ENCODE data around the gene GRID2. TPM values are rescaled to one million over a fixed set of nuclear protein-coding genes. Genes with fewer than 3 reads are reported as not detected.

Gene GRID2
- total and polyA plus RNA-seq, 2 of the 4 experiments (the other 2 are of a cell fraction), result under 0.01 TPM; not detected in 1

DNA sequence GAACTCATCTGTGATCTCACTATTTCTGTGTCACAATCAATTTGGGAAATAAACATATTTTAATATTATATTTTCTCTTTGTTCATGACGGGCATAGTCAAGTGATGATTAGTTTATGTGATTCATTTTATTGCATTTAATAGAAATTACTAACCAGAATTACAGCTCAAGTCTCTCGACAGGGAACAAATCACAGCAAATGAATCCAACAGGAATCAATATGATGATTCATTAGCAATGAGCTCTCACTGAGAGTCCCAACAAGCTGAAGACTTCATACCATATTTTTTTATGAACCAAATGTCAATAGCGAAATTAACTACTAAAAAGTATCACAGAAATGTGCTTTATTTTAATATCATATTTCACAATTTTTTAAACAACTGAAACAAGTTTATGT lies 649.7 kb downstream of the GRID2 start:
- no TSS peak for BruUV-seq (replicated peaks)
- dilution Hi-C loops (cut with HindIII; ENCODE audit: low sequenced_read_pairs, unreplicated experiment) (no loop called here), in situ Hi-C loops (cut with MboI; ENCODE audit: low sequenced_read_pairs) (no loop called here), intact Hi-C loops (cut with micrococcal nuclease) (loop anchor here (10.0 kb wide), 1 partner anchor 49 kb away; no protein-coding TSS in a partner anchor)
- WGBS, 2 experiments (ENCODE audit: extremely low coverage in 2 of 2, insufficient read length in 1 of 2), result no CpG with 5 or more reads among the region's 3 CpGs
- POLR2A ChIA-PET (ENCODE audit: unreplicated experiment), result no interaction called here
- Histone ChIP-seq H4K8ac (ENCODE audit: low read depth in 2 of 2, low read length in 2 of 2) (no peak overlapping the region), H3K9me3 (ENCODE audit: control insufficient read depth, insufficient read depth, low read length) (no peaks in the 10 kb centered on the region), H2AFZ (replicated peaks; ENCODE audit: low read length, poor library complexity) (no peak overlapping the region), H4K5ac (ENCODE audit: low read depth, low read length) (no peak overlapping the region), H3K4me1 (ENCODE audit: control insufficient read depth, insufficient read depth, low read length) (no peaks in the 10 kb centered on the region), H3K4me3 (ENCODE audit: insufficient read depth, low read depth, low read length) (no peak overlapping the region), H3K14ac (replicated peaks; ENCODE audit: low read depth, low read length) (no peak overlapping the region), H3K79me1 (ENCODE audit: low read depth in 1 of 2, low read length in 2 of 2) (no peaks in the 10 kb centered on the region), H2AK9ac (replicated peaks; ENCODE audit: low read depth, low read length, poor library complexity) (no peak overlapping the region), H3K18ac (ENCODE audit: low read depth, low read length) (no peak overlapping the region), H3K27me3 (ENCODE audit: control insufficient read depth, insufficient read depth, low read length) (no peaks in the 10 kb centered on the region), H3K9ac (ENCODE audit: low read depth, low read length) (no peak overlapping the region), H3K4ac (ENCODE audit: low read depth, low read length) (no peak overlapping the region), H4K20me1 (ENCODE audit: insufficient read depth, low read length) (no peaks in the 10 kb centered on the region), H2BK20ac (ENCODE audit: low read depth, low read length) (no peak overlapping the region), H2BK5ac (ENCODE audit: low read depth, low read length, poor library complexity, severe bottlenecking) (no peak overlapping the region), H2AK5ac (ENCODE audit: low read depth, low read length) (no peak overlapping the region), H4K91ac (ENCODE audit: insufficient read depth, low read depth, low read length) (no peak overlapping the region), H3K36me3 (ENCODE audit: control insufficient read depth, insufficient read depth, low read length) (no peaks in the 10 kb centered on the region), H3K23ac (ENCODE audit: low read depth, low read length) (no peak overlapping the region), H2BK15ac (ENCODE audit: low read depth, low read length) (no peak overlapping the region), H3K56ac (ENCODE audit: extremely low read depth, insufficient read depth, low read length) (no peak overlapping the region), H3K27ac (ENCODE audit: insufficient read depth, low read length) (no peak overlapping the region), H2BK120ac (ENCODE audit: low read depth, low read length) (no peak overlapping the region), H3K9me1 (ENCODE audit: insufficient read depth, low read length) (no peaks in the 10 kb centered on the region), H3K4me2 (ENCODE audit: low read depth, low read length) (no peak overlapping the region)
- no peak for ATAC-seq (ENCODE audit: low read depth)
- DNase-seq, result no peak
- no peak for TF ChIP-seq RFX5 (IDR thresholded peaks at IDR 0.05; ENCODE audit: low read depth, low read length)
- TF ChIP-seq RCOR1 (IDR thresholded peaks at IDR 0.05; ENCODE audit: insufficient replicate concordance, low read length), result no peak
- no peak for TF ChIP-seq MXI1 (IDR thresholded peaks at IDR 0.05; ENCODE audit: borderline replicate concordance, low read depth, low read length)
- TF ChIP-seq RAD21 (IDR thresholded peaks at IDR 0.05; ENCODE audit: low read length), result no peak
- no peak for TF ChIP-seq FOS (IDR thresholded peaks at IDR 0.05; ENCODE audit: low read depth, low read length)
- no peak for TF ChIP-seq MAZ (IDR thresholded peaks at IDR 0.05; ENCODE audit: borderline replicate concordance, low read depth, low read length)
- TF ChIP-seq, protein P1, sequence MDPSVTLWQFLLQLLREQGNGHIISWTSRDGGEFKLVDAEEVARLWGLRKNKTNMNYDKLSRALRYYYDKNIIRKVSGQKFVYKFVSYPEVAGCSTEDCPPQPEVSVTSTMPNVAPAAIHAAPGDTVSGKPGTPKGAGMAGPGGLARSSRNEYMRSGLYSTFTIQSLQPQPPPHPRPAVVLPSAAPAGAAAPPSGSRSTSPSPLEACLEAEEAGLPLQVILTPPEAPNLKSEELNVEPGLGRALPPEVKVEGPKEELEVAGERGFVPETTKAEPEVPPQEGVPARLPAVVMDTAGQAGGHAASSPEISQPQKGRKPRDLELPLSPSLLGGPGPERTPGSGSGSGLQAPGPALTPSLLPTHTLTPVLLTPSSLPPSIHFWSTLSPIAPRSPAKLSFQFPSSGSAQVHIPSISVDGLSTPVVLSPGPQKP (IDR thresholded peaks at IDR 0.05; ENCODE audit: borderline replicate concordance, low read depth, low read length), result no peak
- no peak for TF ChIP-seq CEBPB (IDR thresholded peaks at IDR 0.05; ENCODE audit: low read depth, low read length)
- CTCF ChIA-PET, result no interaction called here
